HT-29 (cell line): ENCODE results near the gene BRD8. TPM values are rescaled to one million over a fixed set of nuclear protein-coding genes. Genes with fewer than 3 reads are reported as not detected.
"Not testable (repeated sequence)": the region's sequence is repeated elsewhere in the genome, so short reads cannot be mapped to it uniquely, and the experiment has no call there.

Experiments used
- DNase-seq: peaks from one replicate; pipeline ENCODE4 v3.0.0-alpha.2; 2015; ENCODE audit warnings: low spot score
- total RNA-seq: library from RNA; depleted of rRNA; stranded (reverse); fragments of >200 nt; shearing (Covaris generic); gene quantifications from 2 replicates; pipeline ENCODE4 v1.2.3, GENCODE V29; 2014; rRNA removed

BRD8 gene
- 34.7 and 44.4 TPM in 2 replicates for total RNA-seq

- peak; percentile 99 for DNase-seq
These were observed at the start of gene BRD8, which contains the start of gene KIF20A for GRCh38 chr5:138178516-138179276. TSS of gene BRD8 (minus strand) at chr5:138178630. CDS start at chr5:138178614, 16 bp downstream. TSS of gene KIF20A (plus strand) at chr5:138179112. CDS start at chr5:138179681, 569 bp downstream.

- DNase-seq = no peak
These were observed 48.5 kb upstream of the BRD8 start for GRCh38 chr5:138226910-138227309.

GRCh38 chr5:138224712-138225111, 46.3 kb upstream of the BRD8 start:
- no peak for DNase-seq

- no peak for DNase-seq
These were observed 45.1 kb upstream of the BRD8 start for GRCh38 chr5:138223532-138223931.

GRCh38 chr5:138216799-138217198, 38.4 kb upstream of the BRD8 start:
- DNase-seq = no peak

GRCh38 chr5:138213161-138214029, 35.0 kb upstream of the BRD8 start, which contains the start of gene CDC23:
TSS of gene CDC23 (minus strand) at chr5:138213323. CDS start at chr5:138213312, 11 bp downstream.
- DNase-seq = peak; percentile 97

- DNase-seq = no peak
These were observed 34.4 kb upstream of the BRD8 start for GRCh38 chr5:138212828-138213160.

GRCh38 chr5:138210985-138211384, 32.6 kb upstream of the BRD8 start:
- DNase-seq = no peak

GRCh38 chr5:138193859-138194258, 15.4 kb upstream of the BRD8 start:
- not testable (repeated sequence) for DNase-seq

GRCh38 chr5:138192826-138193225, 14.4 kb upstream of the BRD8 start:
- no peak for DNase-seq

GRCh38 chr5:138188626-138189025, 10.2 kb upstream of the BRD8 start:
- DNase-seq = no peak

GRCh38 chr5:138186002-138186447, 7.6 kb upstream of the BRD8 start:
- DNase-seq = no peak

GRCh38 chr5:138182808-138183207, 4.4 kb upstream of the BRD8 start:
- DNase-seq = no peak

- no peak for DNase-seq
These were observed 2.4 kb upstream of the BRD8 start for GRCh38 chr5:138180841-138181240.

- DNase-seq = peak; percentile 86
These were observed 1.9 kb upstream of the BRD8 start for GRCh38 chr5:138180183-138180782.

GRCh38 chr5:138179277-138179857, 937 bp upstream of the BRD8 start:
- peak; percentile 35 for DNase-seq

GRCh38 chr5:138177941-138178515, 402 bp downstream of the BRD8 start:
- DNase-seq = peak; percentile 53

GRCh38 chr5:138170299-138170698, 8.1 kb downstream of the BRD8 start:
- no peak for DNase-seq

GRCh38 chr5:138169124-138169523, 9.3 kb downstream of the BRD8 start:
- no peak for DNase-seq

- no peak for DNase-seq
These were observed 14.7 kb downstream of the BRD8 start for GRCh38 chr5:138163721-138164120.

- no peak for DNase-seq
These were observed 17.7 kb downstream of the BRD8 start for GRCh38 chr5:138160706-138161105.
